ENCODE data around the gene TUBGCP4.

DNA sequence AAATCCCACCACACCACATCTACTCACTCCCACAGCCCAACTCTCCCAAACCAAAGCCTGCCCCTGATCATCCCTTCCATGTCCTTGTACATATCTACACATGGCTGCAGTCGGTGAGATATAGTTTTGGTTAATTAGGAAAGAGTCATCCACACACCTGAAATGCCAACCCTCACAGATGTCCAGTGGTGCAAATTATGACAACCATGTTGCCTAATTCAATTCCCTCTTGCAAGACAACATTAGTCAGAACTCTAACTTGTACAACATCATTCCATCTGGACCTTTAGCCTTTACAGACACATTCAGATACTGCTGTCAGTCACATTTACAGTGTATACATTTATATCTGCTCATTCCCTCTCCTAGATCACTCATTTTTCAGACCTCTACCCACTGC, 41.2 kb downstream of the TUBGCP4 start:
- TF ChIP-seq, protein P1, sequence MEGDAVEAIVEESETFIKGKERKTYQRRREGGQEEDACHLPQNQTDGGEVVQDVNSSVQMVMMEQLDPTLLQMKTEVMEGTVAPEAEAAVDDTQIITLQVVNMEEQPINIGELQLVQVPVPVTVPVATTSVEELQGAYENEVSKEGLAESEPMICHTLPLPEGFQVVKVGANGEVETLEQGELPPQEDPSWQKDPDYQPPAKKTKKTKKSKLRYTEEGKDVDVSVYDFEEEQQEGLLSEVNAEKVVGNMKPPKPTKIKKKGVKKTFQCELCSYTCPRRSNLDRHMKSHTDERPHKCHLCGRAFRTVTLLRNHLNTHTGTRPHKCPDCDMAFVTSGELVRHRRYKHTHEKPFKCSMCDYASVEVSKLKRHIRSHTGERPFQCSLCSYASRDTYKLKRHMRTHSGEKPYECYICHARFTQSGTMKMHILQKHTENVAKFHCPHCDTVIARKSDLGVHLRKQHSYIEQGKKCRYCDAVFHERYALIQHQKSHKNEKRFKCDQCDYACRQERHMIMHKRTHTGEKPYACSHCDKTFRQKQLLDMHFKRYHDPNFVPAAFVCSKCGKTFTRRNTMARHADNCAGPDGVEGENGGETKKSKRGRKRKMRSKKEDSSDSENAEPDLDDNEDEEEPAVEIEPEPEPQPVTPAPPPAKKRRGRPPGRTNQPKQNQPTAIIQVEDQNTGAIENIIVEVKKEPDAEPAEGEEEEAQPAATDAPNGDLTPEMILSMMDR (IDR thresholded peaks at IDR 0.05): no peak
- TF ChIP-seq POLR2AphosphoS5 (IDR thresholded peaks at IDR 0.05) (no peak), POLR2A (IDR thresholded peaks at IDR 0.05) (no peak)
